Skin epidermis (tissue), 12 donors: ENCODE results near the gene EHBP1L1.

Source experiments
- H3K27ac ChIP-seq, 21 experiments: fragments of 200-600 bp; sonication (generic) in 11 of 21; one replicate each; pipeline ENCODE4 v1.5.0; 2020; ENCODE audit warnings: mild to moderate bottlenecking in 3 of 21, inconsistent platforms in 2 of 21, moderate library complexity in 2 of 21
- H3K4me3 ChIP-seq, 7 experiments: fragments of 200-600 bp; sonication (generic) in 2 of 7; one replicate each; pipeline ENCODE4 v1.5.0; 2020; ENCODE audit warnings: inconsistent platforms in 2 of 7, mild to moderate bottlenecking in 2 of 7, moderate library complexity in 1 of 7

Gene EHBP1L1

DNA sequence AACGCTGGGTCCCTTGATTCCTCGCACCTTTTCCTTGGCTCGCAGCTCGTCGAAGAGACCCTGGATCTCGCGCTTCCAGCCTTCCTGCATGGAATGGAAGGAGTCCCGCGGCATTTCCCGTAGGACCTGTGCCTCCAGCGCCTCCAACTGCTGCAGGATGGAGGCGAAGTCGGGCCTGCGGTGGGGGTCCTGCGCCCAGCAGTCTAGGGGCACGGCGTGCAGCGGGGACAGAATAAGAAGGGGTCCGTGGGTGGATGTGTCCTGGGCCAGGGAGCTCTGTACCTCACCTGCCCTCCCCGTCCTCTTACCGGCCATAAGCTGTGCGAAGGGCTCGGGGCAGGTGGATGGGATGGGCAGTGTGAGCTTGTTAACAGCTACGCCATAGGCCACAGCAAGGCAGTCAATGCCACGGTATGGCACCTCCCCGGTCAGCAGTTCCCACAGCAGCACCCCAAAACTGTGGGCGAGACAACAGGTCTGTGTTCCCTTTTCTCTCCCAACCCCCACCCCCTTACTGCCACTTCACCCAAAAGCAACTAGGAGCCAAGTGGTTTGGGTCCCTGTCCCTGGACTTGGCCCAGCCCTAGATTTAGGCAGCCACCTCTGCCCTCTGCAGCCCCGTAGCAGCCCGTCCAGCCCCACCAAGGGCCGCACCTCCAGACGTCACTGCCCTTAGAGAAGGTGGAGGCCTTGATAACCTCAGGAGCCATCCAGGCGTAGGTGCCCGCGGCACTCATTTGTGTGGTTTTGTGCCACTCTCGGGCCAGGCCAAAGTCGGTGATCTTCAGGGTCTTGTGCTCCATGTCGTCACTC, 32.0 kb downstream of the EHBP1L1 start:
- peak overlapping the region in 3 of 7 experiments; percentile 13 to 27 (median 20) for H3K4me3 ChIP-seq

DNA sequence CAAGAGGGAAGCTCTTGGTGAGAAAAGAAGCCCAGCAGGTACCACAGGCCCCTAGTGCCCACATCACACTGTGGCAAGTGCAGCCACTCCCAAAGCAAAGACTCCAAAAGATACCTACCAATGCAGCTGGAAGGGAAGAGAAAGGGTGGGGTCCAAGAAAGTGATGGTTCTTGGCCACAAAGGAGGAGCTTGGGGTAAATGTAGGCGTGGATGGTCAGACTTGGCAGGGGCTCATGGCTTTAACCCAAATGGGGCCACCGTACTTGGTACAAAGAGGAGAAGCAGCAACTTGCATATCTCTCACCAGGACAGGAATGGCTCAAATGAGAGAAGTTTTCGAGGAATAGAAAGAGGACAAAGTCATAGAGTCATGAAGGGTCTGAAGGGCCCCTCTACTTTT, 33.4 kb downstream of the EHBP1L1 start:
- Histone ChIP-seq H3K4me3 (no peak overlapping the region), H3K27ac (peak overlapping the region in 4 of 21 experiments; percentile 34 to 98 (median 56))

More for the DNA sequence above, 32.0 kb downstream of the EHBP1L1 start:
- peak overlapping the region in 4 of 21 experiments; percentile 1 to 49 (median 12) for H3K27ac ChIP-seq

DNA sequence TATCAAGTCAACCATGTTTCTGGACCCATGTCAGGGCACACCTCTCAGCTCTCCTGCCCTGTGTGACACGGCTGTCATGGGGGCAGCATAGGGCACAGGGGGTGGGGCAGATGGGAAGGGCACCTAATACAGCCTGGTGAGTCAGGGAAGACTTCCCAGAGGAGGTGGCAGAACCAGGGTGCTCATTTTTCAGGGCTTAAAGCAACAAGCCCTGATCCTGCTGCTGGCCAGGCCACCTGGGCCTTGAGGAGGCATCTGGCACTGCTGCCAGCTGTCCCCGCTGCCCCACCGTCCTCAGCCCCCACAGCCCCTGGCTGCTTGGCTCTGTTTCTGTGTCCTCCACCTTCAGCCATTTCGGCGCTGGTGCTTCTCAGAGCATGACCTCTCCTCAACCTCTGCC, 33.8 kb downstream of the EHBP1L1 start:
- Histone ChIP-seq H3K27ac (peak overlapping the region in 8 of 21 experiments; percentile 2 to 98 (median 58)), H3K4me3 (no peak overlapping the region)

DNA sequence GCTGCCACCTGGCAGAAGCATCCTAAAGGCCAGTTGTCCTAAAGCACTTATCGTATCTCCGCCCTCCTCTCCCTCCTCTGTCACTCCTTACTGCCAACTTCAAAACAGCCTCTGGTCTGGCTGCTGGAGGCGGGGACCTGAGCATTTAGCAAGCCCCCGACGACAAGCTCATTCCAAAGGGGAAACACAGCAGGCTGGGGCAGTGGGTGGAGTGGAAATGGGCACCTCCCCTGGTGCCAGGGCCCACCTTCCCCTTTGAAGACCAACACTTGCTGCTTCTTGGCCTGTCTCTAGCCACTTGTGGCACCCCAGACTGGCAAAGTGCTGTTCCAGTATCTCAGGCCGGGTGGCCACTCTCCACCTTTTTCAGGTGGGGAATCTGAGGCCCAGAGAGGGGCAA, 34.6 kb downstream of the EHBP1L1 start:
- Histone ChIP-seq H3K4me3 (peak overlapping the region in 5 of 7 experiments; percentile 55 to 91 (median 79)), H3K27ac (peak overlapping the region in 19 of 21 experiments; percentile 45 to 98 (median 94))

DNA sequence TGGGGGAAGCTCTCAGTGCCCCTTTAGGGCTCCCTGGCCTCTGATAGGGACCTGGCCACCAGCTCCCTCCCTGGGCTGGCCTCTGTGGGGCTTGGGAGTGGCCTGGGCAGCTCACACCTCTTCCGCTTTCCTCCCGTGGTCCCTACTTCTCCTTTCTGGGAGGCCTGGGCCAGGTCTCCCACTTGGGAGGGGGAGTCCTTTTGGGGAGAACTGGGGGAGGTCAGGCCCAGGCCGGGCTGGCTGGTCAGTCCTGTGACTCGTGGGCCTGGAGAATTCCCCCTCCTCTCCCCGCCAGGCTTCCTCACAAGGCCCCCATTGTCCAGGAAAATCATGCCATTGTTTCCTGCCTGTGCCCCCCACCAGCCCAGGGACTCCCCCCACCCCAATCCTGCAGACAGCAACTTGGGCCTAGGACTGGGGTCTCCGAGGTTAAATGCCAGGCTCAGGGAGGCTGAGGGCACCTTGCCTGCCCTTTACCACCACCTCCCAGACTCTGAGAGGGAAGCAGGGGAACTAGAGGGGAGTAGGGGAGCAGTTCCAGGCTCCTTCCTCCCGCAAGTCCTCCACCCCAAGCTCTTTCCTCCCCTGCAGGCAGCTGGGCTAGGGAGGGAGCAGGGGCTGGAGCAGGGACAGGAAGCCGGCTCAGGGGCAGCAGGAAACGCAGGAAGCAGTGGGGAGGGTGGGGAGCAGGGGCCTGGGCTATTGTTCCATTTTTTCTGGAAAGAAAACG, 35.3 kb downstream of the EHBP1L1 start:
- Histone ChIP-seq H3K27ac (peak overlapping the region in 20 of 21 experiments; percentile 45 to 98 (median 94)), H3K4me3 (peak overlapping the region; percentile 55 to 91 (median 82))

DNA sequence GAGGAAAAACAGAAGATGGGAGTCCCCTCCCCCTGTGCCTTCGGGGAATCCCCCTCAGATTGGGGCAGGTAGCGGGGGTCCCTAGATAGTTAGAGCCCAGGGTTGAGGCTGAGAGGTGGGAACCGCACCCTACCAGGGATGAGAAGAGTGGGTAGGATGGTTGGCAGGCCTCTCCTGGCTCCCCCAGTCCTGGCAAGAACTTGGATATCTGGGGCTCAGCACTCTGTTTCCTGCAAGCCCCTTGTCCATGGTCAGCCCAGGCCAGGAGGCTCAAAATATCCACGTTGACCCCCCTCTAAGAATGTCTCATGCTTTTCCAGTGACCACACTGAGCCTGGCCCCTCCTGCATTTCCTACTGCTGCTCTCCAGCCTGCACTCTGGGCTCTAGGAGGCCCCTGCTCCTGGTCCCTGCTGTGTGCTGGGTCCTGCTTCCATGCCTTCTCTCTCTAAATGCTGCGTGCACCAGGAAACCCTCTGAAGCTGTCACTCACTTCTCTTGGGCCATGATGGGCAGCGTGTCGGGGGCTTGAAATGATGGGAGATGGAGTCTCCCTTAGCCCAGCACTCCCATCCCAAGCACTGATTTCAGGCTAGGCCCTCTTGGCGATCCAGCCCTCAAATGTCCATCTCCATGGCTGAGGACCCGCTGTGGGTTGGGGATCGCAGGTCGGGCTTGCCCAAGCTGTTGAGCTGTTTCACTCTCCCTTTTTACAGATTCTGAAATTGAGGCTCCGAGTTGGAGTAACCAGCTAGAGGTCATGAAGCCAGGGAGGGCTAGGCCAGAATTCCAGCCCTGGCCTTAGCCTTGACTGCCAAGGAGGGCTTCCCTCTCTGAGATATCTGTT, 36.1 kb downstream of the EHBP1L1 start:
- peak overlapping the region in 20 of 21 experiments; percentile 45 to 98 (median 94) for H3K27ac ChIP-seq
- H3K4me3 ChIP-seq = peak overlapping the region; percentile 55 to 91 (median 82)

DNA sequence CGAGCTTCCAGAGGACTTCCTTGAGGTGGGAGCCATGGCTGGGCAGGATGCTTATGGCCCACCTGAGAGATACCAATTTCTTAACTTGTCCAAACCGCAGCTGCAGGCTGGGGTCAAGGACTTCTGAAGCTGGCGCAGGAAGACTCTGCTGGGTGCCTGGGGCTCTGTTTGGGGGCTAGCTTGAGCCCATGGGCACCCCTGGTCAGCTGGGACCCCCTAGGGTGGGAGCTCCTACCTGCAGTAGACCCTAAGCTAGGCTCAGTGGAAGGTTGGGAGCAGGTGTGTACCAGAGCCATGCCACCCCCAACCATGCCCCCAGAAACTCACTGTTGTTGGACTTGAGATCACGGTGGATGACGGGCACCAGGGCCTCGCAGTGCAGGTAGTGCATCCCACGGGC, 36.8 kb downstream of the EHBP1L1 start:
- H3K4me3 ChIP-seq = peak overlapping the region; percentile 55 to 91 (median 82)
- peak overlapping the region in 20 of 21 experiments; percentile 21 to 98 (median 94) for H3K27ac ChIP-seq

DNA sequence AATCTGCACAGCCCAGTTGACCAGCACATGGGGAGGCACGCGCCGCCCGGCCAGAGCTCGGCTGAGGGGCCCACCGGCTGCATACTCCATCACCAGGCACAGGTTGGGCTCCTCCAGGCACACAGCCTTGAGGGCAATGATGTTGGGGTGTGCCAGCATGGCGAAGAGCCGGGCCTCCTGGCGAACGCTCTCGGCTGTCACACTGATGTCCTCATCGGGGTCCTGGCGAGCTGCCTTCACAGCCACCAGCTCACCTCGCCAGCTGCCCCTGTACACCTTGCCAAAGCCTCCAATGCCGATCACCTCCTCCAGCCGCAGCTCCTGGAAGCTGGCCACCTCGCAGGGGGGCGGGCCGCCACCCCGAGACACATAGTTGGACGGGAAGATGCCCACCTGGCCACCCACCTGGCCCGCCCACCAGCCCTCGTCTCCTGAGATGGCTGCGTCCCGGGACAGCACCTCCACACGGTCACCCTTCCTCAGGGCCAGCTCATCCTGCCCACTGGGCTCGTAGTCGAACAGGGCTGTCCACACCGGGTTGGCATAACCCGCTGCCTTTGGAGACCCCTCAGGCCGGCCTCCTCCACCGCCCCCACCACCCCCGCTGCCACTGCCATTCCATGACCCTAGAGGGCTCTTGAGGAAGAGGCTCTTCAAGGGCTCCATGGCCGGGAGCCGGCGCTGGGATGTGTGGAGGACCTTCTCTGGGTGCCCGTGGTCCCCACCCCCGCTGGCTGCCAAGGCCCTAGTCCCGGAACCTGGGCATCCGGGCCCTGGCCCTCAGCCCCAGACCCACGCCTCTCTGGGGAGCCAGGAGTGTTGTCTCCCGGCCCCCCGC, 37.5 kb downstream of the EHBP1L1 start:
- H3K27ac ChIP-seq = peak overlapping the region; percentile 48 to 98 (median 95)
- H3K4me3 ChIP-seq = peak overlapping the region; percentile 55 to 91 (median 82)

DNA sequence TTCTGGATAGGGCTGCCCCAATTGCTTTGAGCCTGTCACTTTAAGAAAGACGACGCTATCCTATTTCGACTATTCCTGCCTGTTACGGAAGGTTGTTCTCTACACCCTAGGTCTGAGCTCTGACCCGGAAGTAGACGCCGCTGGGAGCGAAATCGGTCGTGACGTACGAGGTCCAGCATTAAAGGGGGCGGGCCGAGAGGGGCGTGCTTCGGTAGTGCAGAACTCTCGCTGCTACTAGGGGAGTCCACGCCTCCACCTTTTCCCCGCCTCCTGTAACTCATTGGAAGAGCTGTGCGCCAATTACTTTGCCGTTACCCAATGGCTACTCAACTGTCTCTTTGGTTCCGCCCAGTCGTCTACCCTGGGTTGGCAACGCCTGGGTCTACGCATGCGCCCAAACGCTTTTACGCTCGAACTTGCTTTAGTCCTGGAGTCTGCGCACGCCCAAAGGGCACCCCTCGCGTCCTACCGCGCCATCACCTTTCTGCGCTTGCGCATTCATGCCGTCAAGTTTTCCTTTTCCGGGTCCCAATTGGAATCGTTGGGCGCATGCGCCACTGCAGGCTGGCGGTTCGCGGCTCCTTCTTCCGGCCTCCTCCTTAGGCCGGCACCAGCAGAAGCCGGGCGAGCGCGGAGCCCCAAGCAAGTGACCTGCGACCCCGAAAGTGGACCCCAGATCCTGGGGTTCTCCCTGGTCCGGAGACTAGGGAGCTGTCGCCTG, 39.5 kb downstream of the EHBP1L1 start, which contains the start of gene PCNX3:
TSS of gene PCNX3 (plus strand) at position 548 of the 721 bp plus-strand sequence. CDS start 536 bp downstream, outside the sequence.
- H3K4me3 ChIP-seq = peak within 1 kb of the TSS; percentile 79 to 93 (median 90)
- peak within 1 kb of the TSS; percentile 33 to 98 (median 95) for H3K27ac ChIP-seq

DNA sequence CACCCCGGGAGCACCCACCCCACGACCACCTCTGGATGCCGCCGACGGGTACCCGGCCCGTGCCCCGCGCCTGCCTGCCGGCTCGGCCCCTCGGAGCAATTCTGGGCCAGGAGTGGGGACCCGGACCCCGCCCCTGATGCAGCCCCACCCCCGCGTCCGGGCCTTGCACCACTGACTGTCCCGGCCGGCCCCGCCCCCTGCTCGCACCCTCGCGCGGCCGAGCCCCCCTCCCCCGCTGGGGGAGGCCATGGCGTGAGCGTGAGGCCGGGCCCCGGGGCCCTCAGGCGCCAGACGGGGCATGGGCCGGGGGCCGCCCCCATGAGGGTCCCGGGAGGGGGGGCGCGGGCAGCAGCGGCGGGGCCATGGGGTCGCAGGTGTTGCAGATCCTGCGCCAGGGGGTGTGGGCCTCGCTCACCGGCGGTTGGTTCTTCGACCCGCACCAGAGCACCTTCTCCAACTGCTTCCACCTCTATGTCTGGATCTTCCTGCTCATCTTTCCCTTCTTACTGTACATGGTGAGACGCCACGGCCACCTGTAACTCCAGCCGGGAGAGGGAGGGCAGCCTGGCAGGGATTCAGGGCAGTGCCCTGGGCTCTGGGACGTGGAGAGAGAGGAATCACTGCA, 40.2 kb downstream of the EHBP1L1 start:
- Histone ChIP-seq H3K4me3 (peak overlapping the region; percentile 67 to 93 (median 90)), H3K27ac (peak overlapping the region; percentile 33 to 98 (median 94))

DNA sequence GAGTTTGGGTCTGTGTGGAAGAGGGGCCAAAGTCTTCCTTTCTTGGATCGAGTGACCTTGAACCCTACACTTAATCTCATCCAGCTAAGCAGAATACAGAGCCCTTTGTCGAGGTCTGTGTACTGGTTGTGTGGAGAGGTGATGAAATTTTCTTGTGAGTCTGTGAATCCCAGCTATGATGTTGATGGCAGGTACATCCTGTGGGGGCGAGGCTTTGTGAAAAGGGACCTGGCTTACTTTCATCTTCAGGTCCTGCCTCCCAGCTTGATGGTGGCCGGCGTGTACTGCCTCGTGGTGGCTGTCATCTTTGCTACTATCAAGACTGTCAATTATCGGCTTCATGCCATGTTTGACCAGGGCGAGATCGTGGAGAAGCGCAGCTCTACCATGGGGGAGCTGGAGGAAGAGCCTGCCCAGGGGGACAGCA, 40.7 kb downstream of the EHBP1L1 start:
- Histone ChIP-seq H3K4me3 (peak overlapping the region; percentile 67 to 93 (median 90)), H3K27ac (peak overlapping the region in 18 of 21 experiments; percentile 79 to 98 (median 94))

DNA sequence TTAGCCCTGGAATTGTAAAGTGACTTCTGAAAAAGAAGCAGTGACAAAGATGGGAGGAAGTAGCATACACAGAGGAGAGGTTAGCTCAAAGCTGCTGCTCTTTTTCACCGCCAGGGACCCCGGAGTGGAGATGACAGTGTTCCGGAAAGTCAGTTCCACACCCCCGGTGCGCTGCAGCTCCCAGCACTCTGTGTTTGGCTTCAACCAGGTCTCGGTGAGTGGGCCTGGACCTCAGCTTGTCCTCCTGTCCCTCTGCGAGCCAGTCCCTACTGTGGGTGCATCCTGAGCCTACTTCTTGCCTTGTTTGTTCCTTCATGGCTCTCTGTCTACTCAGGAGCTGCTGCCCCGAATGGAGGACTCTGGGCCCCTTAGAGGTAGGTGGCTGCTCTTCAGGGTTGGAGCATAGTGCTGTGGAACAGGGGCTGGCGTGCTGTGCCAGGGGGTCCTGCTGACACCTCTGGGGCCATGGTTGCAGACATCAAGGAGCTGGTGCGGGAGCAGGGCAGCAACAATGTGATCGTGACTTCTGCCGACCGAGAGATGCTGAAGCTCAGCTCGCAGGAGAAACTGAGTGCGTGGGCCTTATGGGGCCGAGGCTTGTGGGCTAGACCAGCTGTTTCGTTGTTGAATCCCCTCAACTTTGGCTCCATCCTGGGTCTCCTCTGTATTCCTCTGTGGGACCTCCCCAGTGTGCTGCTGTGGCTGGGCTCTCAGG, 41.4 kb downstream of the EHBP1L1 start:
- Histone ChIP-seq H3K27ac (peak overlapping the region in 4 of 21 experiments; percentile 92 to 98 (median 97)), H3K4me3 (peak overlapping the region in 1 of 7 experiments; percentile 79)

DNA sequence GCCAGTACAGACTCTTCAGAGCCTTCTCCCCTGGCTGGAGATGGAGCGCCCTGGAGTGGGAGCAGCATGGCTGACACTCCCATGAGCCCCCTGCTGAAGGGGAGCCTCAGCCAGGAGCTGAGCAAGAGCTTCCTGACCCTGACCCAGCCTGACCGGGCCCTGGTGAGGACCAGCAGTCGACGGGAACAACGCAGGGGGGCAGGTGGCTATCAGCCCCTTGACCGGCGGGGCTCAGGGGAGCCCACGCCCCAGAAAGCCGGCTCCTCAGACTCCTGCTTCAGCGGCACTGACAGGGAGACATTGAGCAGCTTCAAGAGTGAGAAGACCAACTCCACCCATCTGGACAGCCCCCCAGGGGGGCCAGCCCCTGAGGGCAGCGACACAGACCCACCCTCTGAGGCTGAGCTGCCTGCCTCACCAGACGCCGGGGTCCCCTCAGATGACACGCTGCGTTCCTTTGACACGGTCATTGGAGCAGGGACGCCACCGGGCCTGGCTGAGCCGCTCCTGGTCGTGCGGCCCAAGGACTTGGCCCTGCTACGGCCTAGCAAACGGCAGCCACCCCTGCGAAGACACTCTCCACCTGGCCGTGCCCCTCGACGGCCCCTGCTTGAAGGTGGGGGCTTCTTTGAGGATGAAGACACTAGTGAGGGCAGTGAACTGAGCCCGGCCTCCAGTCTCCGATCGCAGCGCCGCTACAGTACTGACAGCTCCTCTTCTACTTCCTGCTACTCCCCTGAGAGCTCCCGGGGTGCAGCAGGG, 42.3 kb downstream of the EHBP1L1 start:
- no peak overlapping the region for H3K27ac ChIP-seq
- H3K4me3 ChIP-seq = no peak overlapping the region

DNA sequence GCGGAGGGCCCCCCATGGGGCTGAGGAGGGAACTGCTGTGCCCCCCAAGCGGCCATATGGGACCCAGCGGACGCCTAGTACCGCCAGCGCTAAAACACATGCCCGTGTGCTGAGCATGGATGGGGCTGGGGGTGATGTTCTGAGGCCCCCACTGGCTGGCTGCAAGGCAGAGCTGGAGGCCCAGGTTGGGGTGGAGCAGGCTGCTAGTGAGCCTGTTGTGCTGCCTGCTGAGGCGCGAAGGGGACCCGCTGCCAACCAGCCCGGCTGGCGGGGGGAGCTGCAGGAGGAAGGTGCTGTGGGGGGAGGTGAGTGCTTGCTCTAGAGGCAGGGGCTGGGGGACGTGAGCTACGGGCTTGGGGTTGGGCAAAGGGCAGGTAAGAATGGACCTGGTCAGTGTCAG, 42.9 kb downstream of the EHBP1L1 start:
- no peak overlapping the region for H3K27ac ChIP-seq
- H3K4me3 ChIP-seq = no peak overlapping the region

DNA sequence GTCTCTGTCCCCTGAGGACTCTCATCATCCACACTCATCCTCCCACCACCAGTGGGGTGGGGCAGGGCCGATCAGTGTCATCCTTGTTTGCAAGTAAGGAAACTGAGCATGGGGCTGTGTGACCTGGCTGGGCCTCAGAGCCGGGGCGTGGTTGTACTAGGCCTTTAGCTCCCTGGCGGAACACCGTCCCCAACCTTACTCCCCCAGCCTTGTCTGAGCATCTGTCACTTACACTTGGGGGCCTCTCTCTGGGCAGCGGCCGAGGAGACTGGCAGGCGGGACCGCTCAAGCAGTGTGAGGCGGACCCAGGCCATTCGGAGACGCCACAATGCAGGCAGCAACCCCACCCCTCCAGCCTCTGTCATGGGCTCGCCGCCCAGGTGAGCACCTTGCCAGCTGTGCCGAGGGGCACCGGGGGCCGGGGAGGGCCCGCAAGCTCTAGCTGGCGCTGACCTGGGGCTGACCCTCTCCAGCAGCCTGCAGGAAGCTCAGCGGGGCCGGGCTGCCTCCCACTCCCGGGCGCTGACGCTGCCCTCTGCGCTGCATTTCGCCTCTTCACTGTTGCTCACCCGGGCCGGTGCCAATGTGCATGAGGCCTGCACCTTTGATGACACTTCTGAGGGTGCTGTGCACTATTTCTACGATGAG, 43.6 kb downstream of the EHBP1L1 start:
- Histone ChIP-seq H3K4me3 (no peak overlapping the region), H3K27ac (no peak overlapping the region)

DNA sequence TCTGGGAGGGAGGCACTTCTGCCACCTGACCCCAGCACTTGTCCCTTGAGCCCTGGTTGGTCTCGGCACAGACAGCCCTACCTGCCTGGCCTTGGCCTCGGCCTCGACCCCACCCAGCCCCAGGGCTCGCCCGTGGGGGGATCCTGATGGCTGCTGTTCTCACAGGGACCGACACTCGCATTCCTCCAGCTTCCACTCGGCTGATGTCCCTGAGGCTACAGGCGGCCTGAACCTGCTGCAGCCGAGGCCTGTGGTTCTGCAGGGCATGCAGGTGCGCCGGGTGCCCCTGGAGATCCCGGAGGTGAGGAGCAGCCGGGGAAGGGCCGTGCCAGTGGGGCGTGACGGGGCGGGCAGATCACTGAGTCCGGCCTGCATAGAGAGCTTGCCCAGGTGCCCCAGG, 44.8 kb downstream of the EHBP1L1 start:
- Histone ChIP-seq H3K4me3 (no peak overlapping the region), H3K27ac (no peak overlapping the region)
